Fibroblast of skin of left quadriceps (primary cell): ENCODE data around the gene CEP295NL.
"Not testable (repeated sequence)": the region's sequence is repeated elsewhere in the genome, so short reads cannot be mapped to it uniquely, and the experiment has no call there.

ENCODE experiments used
- DNase-seq, 2 experiments: peaks; one replicate each; pipeline ENCODE4 v3.0.0-alpha.2; 2013; ENCODE audit warnings: low read depth in 2 of 2

Gene CEP295NL

GRCh38 chr17:78888941-78889518, 14.0 kb downstream of the CEP295NL start:
- DNase-seq = no peak

GRCh38 chr17:78886954-78887353, 16.0 kb downstream of the CEP295NL start:
- DNase-seq = no peak

- DNase-seq = no peak
Measured at GRCh38 chr17:78885956-78886355, 17.0 kb downstream of the CEP295NL start.

GRCh38 chr17:78884876-78885667, 17.9 kb downstream of the CEP295NL start:
- DNase-seq = no peak

- no peak for DNase-seq
Measured at GRCh38 chr17:78884148-78884825, 18.7 kb downstream of the CEP295NL start.

GRCh38 chr17:78883533-78884131, 19.4 kb downstream of the CEP295NL start:
- DNase-seq = peak; percentile 86 to 88

GRCh38 chr17:78883089-78883532, 19.9 kb downstream of the CEP295NL start:
- DNase-seq = peak; percentile 29 to 48

GRCh38 chr17:78882540-78883088, 20.4 kb downstream of the CEP295NL start:
- DNase-seq = peak in 1 of 2 experiments; percentile 61

GRCh38 chr17:78879635-78880186, 23.3 kb downstream of the CEP295NL start:
- peak; percentile 91 to 92 for DNase-seq

- no peak for DNase-seq
Measured at GRCh38 chr17:78878871-78879527, 24.0 kb downstream of the CEP295NL start.

- DNase-seq = no peak
Measured at GRCh38 chr17:78878261-78878660, 24.7 kb downstream of the CEP295NL start.

GRCh38 chr17:78876954-78877517, 26.0 kb downstream of the CEP295NL start:
- DNase-seq = not testable (repeated sequence)

- DNase-seq = no peak
Measured at GRCh38 chr17:78876094-78876597, 26.9 kb downstream of the CEP295NL start.

- DNase-seq = no peak
Measured at GRCh38 chr17:78875363-78876093, 27.5 kb downstream of the CEP295NL start.

GRCh38 chr17:78873519-78874340, 29.3 kb downstream of the CEP295NL start:
- no peak for DNase-seq

- DNase-seq = no peak
Measured at GRCh38 chr17:78872486-78872885, 30.5 kb downstream of the CEP295NL start.

GRCh38 chr17:78870621-78871020, 32.4 kb downstream of the CEP295NL start:
- DNase-seq = no peak

GRCh38 chr17:78868391-78868790, 34.6 kb downstream of the CEP295NL start:
- DNase-seq = peak; percentile 54 to 55

- not testable (repeated sequence) for DNase-seq
Measured at GRCh38 chr17:78867046-78867445, 36.0 kb downstream of the CEP295NL start.
